Prostate gland (tissue), 2 donors: ENCODE measurements around the gene USP24.
"Not testable (repeated sequence)": the region's sequence is repeated elsewhere in the genome, so short reads cannot be mapped to it uniquely, and the experiment has no call there.

Experiments used
- POLR2A ChIP-seq: fragments of 450-650 bp; IDR thresholded peaks from one replicate; pipeline ENCODE4 v1.6.1; 2016; ENCODE audit warnings: antibody characterized with exemption, mild to moderate bottlenecking
- POLR2AphosphoS5 ChIP-seq: sonication (generic); formaldehyde crosslinking; IDR thresholded peaks from one replicate; pipeline ENCODE4 v1.6.1; 2017; ENCODE audit warnings: antibody characterized with exemption
- TF ChIP-seq, protein P1 (sequence below), 4 experiments: fragments of 200-600 bp in 2 of 4; fragments of 450-650 bp in 2 of 4; sonication (generic) in 2 of 4; IDR thresholded peaks; 1 replicate in 3 of 4; 2 replicates in 1 of 4; pipeline ENCODE4 v1.5.1; 2016 to 2019; ENCODE audit warnings: antibody characterized with exemption in 4 of 4, mild to moderate bottlenecking in 2 of 4, moderate library complexity in 2 of 4

DNA sequence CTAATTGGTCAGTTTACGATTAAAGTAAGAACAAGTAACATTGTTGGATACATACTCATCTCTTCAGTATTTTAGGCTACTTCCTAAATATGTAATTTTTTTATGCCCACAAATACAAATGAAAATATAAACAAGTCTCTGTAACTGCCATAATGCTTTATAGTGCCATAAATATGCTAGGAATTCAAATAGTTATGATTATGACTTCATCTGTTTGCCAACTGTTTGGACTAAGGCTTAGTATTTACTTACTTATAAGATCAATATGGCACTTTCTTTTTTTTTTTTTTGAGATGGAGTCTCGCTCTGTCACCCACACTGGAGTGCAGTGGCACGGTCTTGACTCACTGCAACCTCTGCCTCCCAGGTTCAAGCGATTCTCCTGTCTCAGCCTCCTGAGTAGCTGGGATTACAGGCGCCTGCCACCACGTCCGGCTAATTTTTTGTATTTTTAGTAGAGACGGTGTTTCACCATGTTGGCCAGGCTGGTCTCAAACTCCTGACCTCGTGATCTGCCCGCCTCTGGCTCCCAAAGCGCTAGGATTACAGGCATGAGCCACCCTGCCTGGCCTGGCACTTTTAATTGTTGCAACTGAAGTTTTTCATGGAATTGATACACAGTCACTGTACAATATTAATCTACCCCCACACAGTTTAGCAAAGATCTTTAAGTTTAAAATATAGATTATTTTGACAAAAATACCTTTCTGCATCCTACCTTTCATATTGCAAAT, 23.8 kb downstream of the USP24 start:
- TF ChIP-seq, protein P1, sequence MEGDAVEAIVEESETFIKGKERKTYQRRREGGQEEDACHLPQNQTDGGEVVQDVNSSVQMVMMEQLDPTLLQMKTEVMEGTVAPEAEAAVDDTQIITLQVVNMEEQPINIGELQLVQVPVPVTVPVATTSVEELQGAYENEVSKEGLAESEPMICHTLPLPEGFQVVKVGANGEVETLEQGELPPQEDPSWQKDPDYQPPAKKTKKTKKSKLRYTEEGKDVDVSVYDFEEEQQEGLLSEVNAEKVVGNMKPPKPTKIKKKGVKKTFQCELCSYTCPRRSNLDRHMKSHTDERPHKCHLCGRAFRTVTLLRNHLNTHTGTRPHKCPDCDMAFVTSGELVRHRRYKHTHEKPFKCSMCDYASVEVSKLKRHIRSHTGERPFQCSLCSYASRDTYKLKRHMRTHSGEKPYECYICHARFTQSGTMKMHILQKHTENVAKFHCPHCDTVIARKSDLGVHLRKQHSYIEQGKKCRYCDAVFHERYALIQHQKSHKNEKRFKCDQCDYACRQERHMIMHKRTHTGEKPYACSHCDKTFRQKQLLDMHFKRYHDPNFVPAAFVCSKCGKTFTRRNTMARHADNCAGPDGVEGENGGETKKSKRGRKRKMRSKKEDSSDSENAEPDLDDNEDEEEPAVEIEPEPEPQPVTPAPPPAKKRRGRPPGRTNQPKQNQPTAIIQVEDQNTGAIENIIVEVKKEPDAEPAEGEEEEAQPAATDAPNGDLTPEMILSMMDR (IDR thresholded peaks at IDR 0.05): not testable (repeated sequence)
- TF ChIP-seq POLR2A, POLR2AphosphoS5: not testable (repeated sequence)
